NCI-H1092 treated with DMSO at 0.1 percent for 48 hours (cell line): ENCODE measurements around the gene USP2.

Experiments used
- DNase-seq: peaks from one replicate; lab custom pipeline; 2025; lab: John Stamatoyannopoulos, UW

USP2 gene

DNA sequence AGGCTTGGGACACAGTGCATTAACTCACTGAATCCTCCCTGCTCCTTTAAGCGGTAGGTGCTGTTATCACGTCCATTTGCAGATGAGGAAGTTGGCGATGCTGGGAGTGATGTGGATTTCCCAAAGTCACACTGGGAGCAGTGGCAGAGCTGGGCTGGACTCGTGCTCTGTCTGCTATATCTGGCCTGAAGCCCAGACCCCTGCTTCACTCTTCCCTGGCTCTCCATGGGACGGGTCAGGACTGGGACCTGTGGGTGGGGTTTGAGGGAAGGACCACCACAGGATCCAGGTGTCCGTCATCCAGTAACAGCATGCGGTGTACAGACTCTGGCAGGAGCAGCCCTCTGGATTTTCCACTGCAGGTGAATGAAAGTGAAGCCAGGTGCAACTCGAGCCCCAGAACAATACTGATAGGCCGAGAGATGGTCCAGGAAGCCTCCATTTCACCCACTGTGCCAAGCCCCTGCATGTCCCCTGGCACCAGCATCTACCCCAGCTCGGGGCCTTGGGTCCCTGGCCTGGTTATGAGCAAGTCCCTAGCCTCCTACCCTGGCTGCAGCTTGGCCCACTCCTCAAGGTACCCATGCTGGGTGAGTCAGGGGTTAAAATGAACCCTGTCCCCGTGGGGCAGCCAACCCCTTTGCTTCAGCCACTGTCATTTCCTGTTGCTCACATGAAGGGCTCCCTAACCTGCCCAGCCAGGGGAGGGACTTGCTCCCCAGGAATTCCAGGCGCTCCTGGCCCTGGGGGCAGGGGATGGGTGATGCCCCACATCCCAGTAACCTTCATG lies 4.2 kb downstream of the USP2 start:
- no peak for DNase-seq

- no peak for DNase-seq
Observed at GRCh38 chr11:119376197-119376847, 5.2 kb downstream of the USP2 start.

GRCh38 chr11:119375337-119376196 lies 5.9 kb downstream of the USP2 start:
- DNase-seq, result no peak

DNA sequence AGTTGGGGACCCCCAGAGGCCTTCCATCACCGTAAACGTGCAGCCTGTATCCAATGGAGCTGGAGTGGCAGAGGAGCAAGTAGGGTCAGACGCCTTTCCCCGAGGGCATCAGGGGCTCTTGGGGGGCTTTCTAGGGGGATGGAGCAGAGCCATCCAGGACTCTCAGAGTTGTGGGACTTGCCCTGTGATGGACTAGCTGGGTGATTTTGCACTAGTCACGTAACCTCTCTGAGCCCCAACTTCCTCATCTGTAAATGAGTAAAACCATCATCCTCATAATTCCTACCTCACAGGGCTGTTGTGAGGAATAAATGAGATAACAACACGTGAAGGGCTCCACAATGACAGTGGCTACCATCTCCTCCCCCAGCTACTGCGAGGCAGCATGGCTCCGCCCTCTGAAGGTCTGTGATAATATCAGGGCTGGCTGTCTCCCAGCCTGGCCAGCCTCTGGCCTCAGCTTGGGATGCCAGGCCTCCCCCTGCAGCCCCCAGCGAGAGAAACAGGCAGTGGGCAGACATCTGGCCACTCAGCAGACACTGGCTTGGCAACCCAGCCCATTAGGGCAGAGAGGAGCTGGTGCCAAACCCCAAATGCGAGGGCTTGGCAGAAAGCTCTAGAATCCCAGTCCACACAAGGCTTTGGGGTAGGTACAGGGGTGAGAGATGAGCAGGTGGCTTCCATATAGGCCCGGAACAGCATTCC lies 6.7 kb downstream of the USP2 start:
- DNase-seq, result no peak

DNA sequence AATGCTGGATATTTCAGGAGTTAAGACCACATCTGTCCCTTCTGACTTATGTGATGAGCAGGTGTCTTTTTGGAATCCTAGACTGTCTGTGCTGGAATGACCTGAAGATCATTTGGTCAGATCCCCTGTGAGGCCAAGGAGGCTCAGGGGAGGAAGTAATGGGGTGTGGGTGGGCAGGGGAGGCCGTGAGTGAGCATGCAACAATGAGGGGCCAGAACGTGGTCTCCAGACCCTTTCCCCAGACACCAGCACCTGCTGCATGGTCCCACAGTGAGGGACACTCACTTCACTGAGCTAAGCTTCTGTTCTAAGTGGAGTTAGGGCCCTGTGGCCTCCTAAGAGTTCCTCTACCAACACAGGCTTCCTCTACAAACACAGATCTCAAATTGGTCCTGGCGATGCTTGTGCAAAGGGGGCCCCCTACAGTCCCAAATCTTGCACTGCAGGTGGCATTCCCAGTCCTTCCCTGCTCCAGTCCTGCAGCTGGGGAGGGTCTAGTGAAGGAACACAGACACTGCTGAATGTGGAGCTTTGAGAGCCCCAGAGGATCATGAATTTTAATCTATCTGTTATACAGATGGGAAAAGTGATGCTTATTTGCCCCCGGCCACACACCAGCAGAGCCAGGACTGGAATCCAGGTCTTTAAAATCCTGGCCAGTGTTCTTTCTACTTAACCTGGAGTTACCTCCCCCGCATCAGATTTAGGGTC lies 7.4 kb downstream of the USP2 start:
- DNase-seq, result peak; percentile 82

DNA sequence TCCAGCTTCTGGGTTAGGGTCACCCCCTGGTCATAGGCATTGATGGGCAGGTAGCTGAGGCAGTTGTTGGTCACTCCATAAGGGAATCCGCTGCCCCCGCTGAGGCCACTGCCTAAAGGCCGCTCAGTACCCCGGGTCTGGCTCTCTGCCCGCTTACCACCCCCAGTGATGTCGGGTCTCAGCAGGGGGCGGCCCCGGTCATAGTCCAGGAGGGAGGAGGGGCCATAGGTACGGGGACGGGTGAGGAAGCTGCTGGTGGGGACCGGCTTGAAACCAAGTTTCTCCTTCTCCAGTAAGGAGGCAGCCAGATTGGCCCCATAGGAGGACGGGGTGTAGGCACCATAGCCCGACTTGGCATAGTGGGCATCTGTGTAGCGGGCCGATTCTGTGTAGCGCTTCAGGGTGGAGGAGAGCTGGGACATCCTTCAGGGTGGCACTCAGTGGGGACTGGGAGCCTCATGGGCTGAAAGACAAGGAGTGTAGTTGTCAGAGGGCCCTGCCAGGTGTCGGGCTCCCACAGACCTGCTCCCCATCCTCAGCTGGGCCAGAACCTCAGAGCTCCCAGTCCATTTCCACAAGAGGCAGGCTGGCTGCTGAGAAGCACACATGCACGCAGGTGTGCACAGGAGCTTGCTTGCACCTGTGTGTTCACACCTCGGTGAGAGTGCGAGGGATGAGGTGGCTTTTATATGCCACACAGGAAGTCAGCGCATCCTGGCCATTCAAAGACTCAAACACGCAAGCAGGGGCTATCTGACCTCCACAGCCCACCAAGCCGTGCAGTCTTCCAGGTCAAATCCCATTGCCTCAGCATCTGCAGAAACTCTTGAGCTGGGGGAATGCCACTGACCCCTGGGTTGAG lies 8.2 kb downstream of the USP2 start:
- DNase-seq, result no peak

DNA sequence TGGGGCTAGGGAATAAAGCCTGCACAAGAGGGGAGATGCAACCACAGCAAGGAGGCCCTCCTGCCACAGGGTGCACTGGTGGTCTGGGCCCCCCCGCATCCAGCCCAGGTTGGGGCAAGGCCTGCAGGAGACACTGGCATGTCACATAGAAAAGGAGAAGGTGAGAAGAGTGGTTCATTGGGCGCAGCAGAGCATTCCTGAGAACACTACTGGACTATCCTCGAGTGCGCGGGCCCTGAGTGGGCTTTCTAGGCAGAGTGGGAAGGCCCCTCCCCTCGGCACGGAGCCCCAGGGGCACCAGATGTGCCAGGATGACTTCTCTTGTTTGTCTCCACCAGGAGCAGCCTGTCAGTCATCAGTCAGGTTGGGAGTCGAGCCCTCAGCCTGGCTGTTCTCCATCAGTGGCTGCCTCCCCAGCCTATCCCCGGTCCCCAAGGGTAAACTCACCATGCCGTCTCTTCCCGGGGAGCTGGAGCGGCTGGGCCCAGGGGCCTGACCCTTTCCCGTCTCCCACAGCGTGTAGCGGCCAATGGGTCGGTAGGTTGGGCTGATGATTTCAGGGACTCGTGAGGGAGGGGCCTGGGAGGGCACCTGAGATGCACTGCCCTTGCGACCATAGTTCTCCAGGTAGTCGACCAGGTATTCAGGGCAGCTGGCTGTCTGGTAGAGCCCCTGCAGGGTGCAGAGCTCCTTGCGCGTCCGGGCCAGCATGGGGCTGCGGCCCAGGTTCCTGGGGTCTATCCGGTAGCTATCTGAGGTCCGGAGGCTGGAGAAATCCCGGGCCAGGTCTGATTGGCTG lies 9.0 kb downstream of the USP2 start:
- DNase-seq, result no peak

DNA sequence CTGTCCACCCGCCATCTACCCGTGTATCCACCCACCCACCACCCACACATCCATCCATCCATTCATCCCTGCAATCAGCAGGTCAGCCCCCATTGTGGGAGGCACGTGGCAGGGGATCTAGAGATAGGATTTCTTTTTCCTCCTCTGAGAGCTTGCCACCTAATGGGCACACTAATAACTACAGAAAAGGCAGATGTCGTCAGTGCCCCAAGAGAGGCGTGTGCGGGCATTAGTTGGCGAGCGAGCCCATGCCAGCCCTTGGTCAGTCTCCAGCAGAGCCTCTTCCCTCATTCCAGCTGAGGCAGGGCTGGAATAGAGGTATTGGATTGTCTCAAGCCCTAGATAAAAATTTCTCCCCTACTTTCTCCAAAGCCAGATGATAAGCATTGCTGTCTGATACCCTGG lies 9.7 kb downstream of the USP2 start:
- peak; percentile 75 for DNase-seq

DNA sequence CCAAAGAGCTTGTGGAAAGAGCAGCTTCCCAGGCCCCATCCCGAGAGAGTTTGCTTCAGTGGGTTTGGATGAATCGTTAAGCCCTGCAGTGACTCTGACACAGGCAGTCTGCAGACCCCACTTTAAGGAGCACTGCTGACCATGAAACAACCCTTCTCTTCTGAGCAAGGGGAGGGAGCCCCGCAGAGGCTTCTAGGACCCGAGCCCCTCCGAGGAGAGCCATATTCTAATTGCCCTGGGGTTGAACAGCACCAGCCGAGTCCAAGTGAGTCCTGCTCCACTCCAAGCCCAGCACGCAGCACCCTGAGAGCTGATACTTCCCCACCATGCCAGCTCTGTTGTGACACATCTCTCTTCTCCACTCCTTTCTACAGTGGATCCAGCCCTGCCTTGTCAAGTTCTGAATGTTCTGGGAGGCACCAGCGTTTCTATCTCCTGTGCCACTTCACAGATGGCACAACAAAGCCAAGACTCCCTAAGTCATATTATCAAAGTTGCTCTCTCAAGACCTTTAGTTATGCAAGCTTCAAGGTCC lies 10.4 kb downstream of the USP2 start:
- no peak for DNase-seq

DNA sequence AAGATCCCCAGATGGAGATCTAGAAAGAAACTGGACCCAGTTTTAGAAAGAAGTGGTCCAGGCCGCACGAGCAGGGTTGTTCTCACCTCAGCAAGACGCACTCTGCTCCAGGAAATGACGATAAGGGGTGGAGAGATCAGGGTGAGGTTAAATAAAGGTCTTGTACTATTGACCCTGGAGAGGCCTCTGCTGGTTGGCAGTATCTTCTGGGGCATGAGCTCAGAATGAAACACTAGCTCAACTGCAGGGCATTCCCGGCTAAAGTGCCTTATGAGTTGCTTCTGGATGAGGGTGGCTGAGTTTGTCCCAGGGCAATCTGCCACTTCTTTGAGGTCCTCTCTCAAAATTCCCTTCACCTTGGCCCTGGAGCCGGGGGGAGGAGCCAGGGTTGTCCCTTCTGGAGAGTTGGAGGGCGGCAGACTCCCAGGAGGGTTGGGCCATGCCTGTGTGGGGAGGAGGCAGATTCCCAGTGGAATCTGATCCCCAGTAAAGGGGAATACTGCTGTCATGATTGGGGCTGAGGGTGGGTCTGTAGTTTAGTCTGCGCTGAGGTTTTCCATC lies 10.9 kb downstream of the USP2 start:
- no peak for DNase-seq

DNA sequence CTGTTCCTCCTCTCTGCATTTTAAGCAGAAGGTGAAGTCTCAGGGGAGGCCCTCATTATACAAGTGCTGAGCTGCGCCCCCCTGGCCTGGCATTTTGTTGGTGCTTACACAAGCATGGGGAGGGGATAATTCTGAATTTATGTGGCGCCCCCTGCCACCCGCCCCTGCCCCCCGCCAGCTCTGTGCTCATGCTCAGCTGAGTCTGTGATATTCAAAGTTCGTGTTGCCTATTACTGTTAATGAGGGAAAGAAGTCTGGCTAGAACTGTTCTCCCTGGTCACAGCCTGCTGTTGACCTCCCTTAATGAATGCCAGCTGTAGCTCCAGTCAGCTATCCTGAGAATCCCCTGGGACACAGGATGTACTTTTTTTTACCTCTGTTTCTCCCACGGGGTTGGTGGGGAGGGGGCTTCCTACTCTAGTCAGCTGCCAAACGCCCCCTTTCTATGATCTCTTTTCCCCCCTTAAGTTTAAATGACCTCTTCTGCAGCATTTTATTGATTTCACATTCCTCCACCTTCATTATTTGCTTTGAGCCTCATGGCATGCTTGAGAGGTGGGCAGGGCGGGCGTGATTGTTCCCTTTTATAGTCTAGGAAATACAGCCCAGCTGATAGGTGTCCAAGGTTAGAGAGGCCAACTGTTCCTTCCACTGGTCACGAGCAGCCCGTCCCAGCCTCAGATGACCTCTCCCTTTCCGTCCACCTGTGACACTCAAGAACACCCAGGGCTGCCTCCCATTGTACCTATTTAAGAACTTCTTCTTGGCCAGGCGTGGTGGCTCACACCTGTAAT lies 12.2 kb downstream of the USP2 start:
- DNase-seq, result peak; percentile 27

GRCh38 chr11:119368121-119369034 lies 13.1 kb downstream of the USP2 start:
- DNase-seq, result peak; percentile 82

GRCh38 chr11:119367661-119368120 lies 13.8 kb downstream of the USP2 start:
- DNase-seq, result no peak

DNA sequence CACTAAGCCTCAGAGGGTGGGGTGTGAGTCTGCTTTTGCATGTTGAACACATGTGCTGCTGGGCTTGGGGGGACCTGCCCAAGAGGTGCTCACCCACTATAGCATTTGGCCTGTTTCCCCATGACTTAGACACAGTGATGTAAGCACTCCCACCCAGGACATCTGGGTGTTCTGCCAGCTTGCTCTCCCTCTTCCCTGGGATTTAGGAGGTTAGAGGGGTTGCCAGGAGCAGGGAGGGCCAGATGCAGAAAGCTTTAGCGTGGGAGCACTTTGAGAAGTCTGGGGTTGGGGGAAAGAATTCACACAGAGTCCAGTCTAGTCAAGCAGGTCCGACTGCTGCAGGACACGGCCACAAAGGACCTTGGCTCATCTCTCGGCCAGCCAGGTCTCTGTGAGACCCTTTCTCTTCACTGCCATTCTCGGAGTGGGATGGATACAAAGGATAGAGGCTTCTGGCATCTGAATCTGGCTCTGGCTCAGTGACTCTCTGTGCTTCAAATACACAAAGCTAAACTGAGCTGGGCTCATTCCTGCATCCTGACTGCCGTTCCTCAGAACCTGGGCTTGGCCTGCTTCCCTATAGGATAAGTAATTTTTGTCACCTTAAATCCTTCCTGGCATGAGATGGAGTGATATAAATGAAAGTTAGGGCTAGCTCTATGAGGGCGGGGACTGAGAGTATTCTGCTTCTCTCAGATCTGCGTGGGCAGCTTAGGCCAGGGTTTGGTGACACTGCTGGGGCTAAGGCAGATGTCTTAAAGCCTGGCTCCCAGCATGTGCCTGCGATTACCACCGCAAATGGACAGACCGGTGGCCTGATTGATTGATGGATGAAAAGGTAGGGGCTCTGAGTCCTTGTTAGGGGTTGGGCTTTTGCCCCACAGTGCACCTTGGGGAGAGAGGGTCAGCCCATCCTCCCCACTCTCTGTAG lies 14.5 kb downstream of the USP2 start:
- no peak for DNase-seq

GRCh38 chr11:119365071-119365591 lies 16.4 kb downstream of the USP2 start:
- no peak for DNase-seq
